Measurements from ENCODE around the gene LENG1. TPM values are rescaled to one million over a fixed set of nuclear protein-coding genes. Genes with fewer than 3 reads are reported as not detected.

The LENG1 gene
- total RNA-seq, 1 experiment from 2014 or later, result 7.6 TPM

DNA sequence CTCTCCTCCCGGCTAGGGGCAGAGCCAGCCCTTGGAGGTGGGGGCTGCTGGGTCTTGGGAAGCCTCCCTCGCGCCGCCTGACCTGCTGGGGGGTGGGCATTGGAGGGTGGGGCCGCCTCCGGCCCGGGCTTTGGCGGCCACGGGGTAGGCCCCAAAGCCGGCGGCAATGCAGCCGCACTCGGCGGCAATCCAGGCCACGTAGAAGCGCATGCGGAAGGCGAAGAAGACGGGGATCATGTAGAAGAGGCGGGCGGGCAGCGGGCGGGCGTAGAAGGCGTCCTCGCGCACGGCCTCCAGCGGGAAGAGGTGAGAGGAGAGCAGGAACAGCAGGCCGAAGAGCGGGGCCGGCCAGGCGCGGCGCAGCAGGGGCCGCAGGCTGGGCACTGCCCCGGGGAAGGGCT is 21.2 kb upstream of the LENG1 start:
- no TSS peak for BruUV-seq (replicated peaks)
- H2AFZ ChIP-seq (ENCODE audit: low read depth, low read length, poor library complexity, severe bottlenecking), result no peak overlapping the region
- no peaks in the 10 kb centered on the region for H3K9me2 ChIP-seq (ENCODE audit: insufficient read depth)
- H3K4me3 ChIP-seq (replicated peaks in 1 of 2; ENCODE audit: low read depth in 1 of 2, low read length in 2 of 2), result no peak overlapping the region
- H4K20me1 ChIP-seq (ENCODE audit: insufficient read depth), result no peaks in the 10 kb centered on the region
- H3K27me3 ChIP-seq (ENCODE audit: insufficient read depth, low read length), result no peaks in the 10 kb centered on the region
- no peaks in the 10 kb centered on the region for H3K9me3 ChIP-seq (ENCODE audit: control insufficient read depth in 1 of 2, insufficient read depth in 1 of 2, low read depth in 1 of 2, low read length in 2 of 2)
- no peak overlapping the region for H3K4me2 ChIP-seq (ENCODE audit: low read length)
- peaks cover 0 to 6% of the 10 kb centered on the region in 2 experiments; a peak in 1 of 4 replicates for H3K4me1 ChIP-seq (ENCODE audit: control insufficient read depth in 1 of 2, insufficient read depth in 2 of 2, low read length in 2 of 2)
- no peak for DNase-seq (ENCODE audit: low read depth, low spot score)
- no peak for ATAC-seq
- H3K9ac ChIP-seq (ENCODE audit: low read length), result no peak overlapping the region
- ChIA-PET RAD21 (ENCODE audit: low non-redundant PET in 1 of 2, low total read pairs in 2 of 2, uncharacterized antibody in 2 of 2, unreplicated experiment in 2 of 2) (no interaction called here), CTCF (no interaction called here), POLR2A (no interaction called here)
- H3K79me2 ChIP-seq (ENCODE audit: insufficient read depth, low read length), result no peaks in the 10 kb centered on the region
- intact Hi-C loops (cut with micrococcal nuclease), result no loop called here
- TF ChIP-seq, protein P1, sequence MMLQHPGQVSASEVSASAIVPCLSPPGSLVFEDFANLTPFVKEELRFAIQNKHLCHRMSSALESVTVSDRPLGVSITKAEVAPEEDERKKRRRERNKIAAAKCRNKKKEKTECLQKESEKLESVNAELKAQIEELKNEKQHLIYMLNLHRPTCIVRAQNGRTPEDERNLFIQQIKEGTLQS (IDR thresholded peaks at IDR 0.05), result no peak
- H3K27ac ChIP-seq (ENCODE audit: low read depth, low read length), result no peak overlapping the region
- H3K36me3 ChIP-seq (ENCODE audit: control insufficient read depth in 1 of 2, insufficient read depth in 2 of 2, low read length in 2 of 2), result peaks cover 13 to 25% of the 10 kb centered on the region in 2 experiments; a peak in 3 of 4 replicates

GRCh38 chr19:54179921-54180461 is 20.5 kb upstream of the LENG1 start:
- Histone ChIP-seq H4K20me1 (ENCODE audit: insufficient read depth) (no peaks in the 10 kb centered on the region), H3K36me3 (ENCODE audit: control insufficient read depth in 1 of 2, insufficient read depth in 2 of 2, low read length in 2 of 2) (peaks cover 13 to 25% of the 10 kb centered on the region in 2 experiments; a peak in 3 of 4 replicates), H2AFZ (ENCODE audit: low read depth, low read length, poor library complexity, severe bottlenecking) (no peak overlapping the region), H3K9me2 (ENCODE audit: insufficient read depth) (no peaks in the 10 kb centered on the region), H3K9ac (ENCODE audit: low read length) (no peak overlapping the region), H3K4me3 (replicated peaks in 1 of 2; ENCODE audit: low read depth in 1 of 2, low read length in 2 of 2) (no peak overlapping the region), H3K27ac (ENCODE audit: low read depth, low read length) (no peak overlapping the region), H3K4me2 (ENCODE audit: low read length) (no peak overlapping the region), H3K27me3 (ENCODE audit: insufficient read depth, low read length) (no peaks in the 10 kb centered on the region), H3K4me1 (ENCODE audit: control insufficient read depth in 1 of 2, insufficient read depth in 2 of 2, low read length in 2 of 2) (peaks cover 0 to 6% of the 10 kb centered on the region in 2 experiments; a peak in 1 of 4 replicates), H3K9me3 (ENCODE audit: control insufficient read depth in 1 of 2, insufficient read depth in 1 of 2, low read depth in 1 of 2, low read length in 2 of 2) (no peaks in the 10 kb centered on the region), H3K79me2 (ENCODE audit: insufficient read depth, low read length) (no peaks in the 10 kb centered on the region)
- POLR2A ChIA-PET, result interaction anchor here (1.5 kb wide), 1 partner anchor 10 kb away, joined by 4 read pairs; the partner anchor contains the start of gene MBOAT7
- no TSS peak for BruUV-seq (replicated peaks)
- DNase-seq (ENCODE audit: low read depth, low spot score) (no peak), ATAC-seq (peak; percentile 74)
- TF ChIP-seq, protein P2, sequence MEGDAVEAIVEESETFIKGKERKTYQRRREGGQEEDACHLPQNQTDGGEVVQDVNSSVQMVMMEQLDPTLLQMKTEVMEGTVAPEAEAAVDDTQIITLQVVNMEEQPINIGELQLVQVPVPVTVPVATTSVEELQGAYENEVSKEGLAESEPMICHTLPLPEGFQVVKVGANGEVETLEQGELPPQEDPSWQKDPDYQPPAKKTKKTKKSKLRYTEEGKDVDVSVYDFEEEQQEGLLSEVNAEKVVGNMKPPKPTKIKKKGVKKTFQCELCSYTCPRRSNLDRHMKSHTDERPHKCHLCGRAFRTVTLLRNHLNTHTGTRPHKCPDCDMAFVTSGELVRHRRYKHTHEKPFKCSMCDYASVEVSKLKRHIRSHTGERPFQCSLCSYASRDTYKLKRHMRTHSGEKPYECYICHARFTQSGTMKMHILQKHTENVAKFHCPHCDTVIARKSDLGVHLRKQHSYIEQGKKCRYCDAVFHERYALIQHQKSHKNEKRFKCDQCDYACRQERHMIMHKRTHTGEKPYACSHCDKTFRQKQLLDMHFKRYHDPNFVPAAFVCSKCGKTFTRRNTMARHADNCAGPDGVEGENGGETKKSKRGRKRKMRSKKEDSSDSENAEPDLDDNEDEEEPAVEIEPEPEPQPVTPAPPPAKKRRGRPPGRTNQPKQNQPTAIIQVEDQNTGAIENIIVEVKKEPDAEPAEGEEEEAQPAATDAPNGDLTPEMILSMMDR (IDR thresholded peaks at IDR 0.05 in 2 of 3, conservative IDR thresholded peaks at IDR 0.05 in 1 of 3; ENCODE audit: borderline replicate concordance in 1 of 3, insufficient read depth in 1 of 3, low read depth in 2 of 3, low read length in 2 of 3), result peak in 2 of 3 experiments; percentile 18 to 23; a peak in 2 of 6 replicates
- no peak for TF ChIP-seq ZBTB33 (IDR thresholded peaks at IDR 0.05; ENCODE audit: extremely low read depth, insufficient replicate concordance, low read length)
- CTCF ChIA-PET, result interaction anchor here (1.0 kb wide), 1 partner anchor 10 kb away, joined by 3 read pairs; the partner anchor contains the start of gene MBOAT7
- intact Hi-C loops (cut with micrococcal nuclease), result no loop called here
- RAD21 ChIA-PET (ENCODE audit: low non-redundant PET in 1 of 2, low total read pairs in 2 of 2, uncharacterized antibody in 2 of 2, unreplicated experiment in 2 of 2), result interaction anchor here in 1 of 2 experiments (0.6 kb wide), 1 partner anchor 21 kb away, joined by 3 read pairs; the partner anchor contains the start of gene RPS9

All from HCT116 (cell line).